ENCODE measurements around the gene FAM3A. TPM values are rescaled to one million over a fixed set of nuclear protein-coding genes. Genes with fewer than 3 reads are reported as not detected.

Gene FAM3A
- total and polyA plus RNA-seq, 2 of the 8 experiments (the other 6 are each of a cell fraction or from before 2014, with no cell fraction given), result 16.2 to 18.6 TPM

GRCh38 chrX:154469114-154469513 is 46.9 kb downstream of the FAM3A start:
- no peaks in the 10 kb centered on the region for H3K9me3 ChIP-seq (ENCODE audit: insufficient read depth in 2 of 2, low read depth in 1 of 2, low read length in 1 of 2)
- peaks cover 0 to 30% (median 5%) of the 10 kb centered on the region in 4 experiments; a peak in 5 of 8 replicates for H3K36me3 ChIP-seq (ENCODE audit: control insufficient read depth in 2 of 4, insufficient read depth in 4 of 4, low read length in 3 of 4)
- H4K8ac ChIP-seq (ENCODE audit: extremely low read depth, insufficient read depth, low read length), result no peak overlapping the region
- H3K56ac ChIP-seq (replicated peaks; ENCODE audit: insufficient read length, low read depth, low read length), result no peak overlapping the region
- H2BK120ac ChIP-seq (replicated peaks; ENCODE audit: low read depth, low read length), result no peak overlapping the region
- H3K79me2 ChIP-seq (ENCODE audit: control insufficient read depth in 1 of 2, insufficient read depth in 2 of 2, low read length in 2 of 2), result no peaks in the 10 kb centered on the region
- H3K27me3 ChIP-seq (replicated peaks in 1 of 4; ENCODE audit: control insufficient read depth in 3 of 4, extremely low read depth in 1 of 4, insufficient read depth in 3 of 4, low read length in 3 of 4), result no peaks in the 10 kb centered on the region
- H3K4me2 ChIP-seq (ENCODE audit: insufficient read depth in 1 of 2, low read depth in 2 of 2, low read length in 2 of 2), result no peak overlapping the region
- FAIRE-seq, result no peak
- H3K79me1 ChIP-seq (ENCODE audit: low read depth, low read length), result no peaks in the 10 kb centered on the region
- no peak overlapping the region for H2BK15ac ChIP-seq (ENCODE audit: low read length)
- H3K23me2 ChIP-seq (ENCODE audit: low read depth, low read length), result no peaks in the 10 kb centered on the region
- H2AFZ ChIP-seq (ENCODE audit: low read length), result no peak overlapping the region
- no peak overlapping the region for H2BK12ac ChIP-seq (ENCODE audit: low read depth, low read length)
- DNase-seq (ENCODE audit: low read depth in 1 of 2, low spot score in 2 of 2), result no peak
- H4K20me1 ChIP-seq (replicated peaks in 1 of 2; ENCODE audit: control insufficient read depth in 1 of 2, insufficient read depth in 2 of 2, low read length in 2 of 2), result no peaks in the 10 kb centered on the region
- H3K4ac ChIP-seq (replicated peaks; ENCODE audit: insufficient read length, low read depth, low read length), result no peak overlapping the region
- no peak overlapping the region for H3K4me3 ChIP-seq (ENCODE audit: extremely low read depth in 1 of 4, insufficient read depth in 2 of 4, low read depth in 3 of 4, low read length in 4 of 4)
- no peak overlapping the region for H3K18ac ChIP-seq (ENCODE audit: extremely low read depth, low read length)
- H3K23ac ChIP-seq (ENCODE audit: insufficient read length), result no peak overlapping the region
- H4K5ac ChIP-seq (ENCODE audit: insufficient read length, low read depth, low read length), result no peak overlapping the region
- H4K91ac ChIP-seq (replicated peaks; ENCODE audit: insufficient read length, low read length), result no peak overlapping the region
- CTCF ChIA-PET (ENCODE audit: partially characterized antibody), result interaction anchor here (1.1 kb wide), 1 partner anchor 9 kb away, joined by 3 read pairs; no protein-coding TSS in a partner anchor
- H2BK20ac ChIP-seq (ENCODE audit: low read length), result no peak overlapping the region
- 95% methylated on average over 9 of the region's 9 CpGs; no CpG with 5 or more reads in 1 of the 2 experiments for WGBS, 2 experiments (ENCODE audit: extremely low coverage in 1 of 2, insufficient coverage in 1 of 2, insufficient read length in 1 of 2, insufficient replicate concordance in 2 of 2, low coverage in 1 of 2, low lambda C conversion rate in 2 of 2, missing lambda C conversion rate in 1 of 2)
- no peak overlapping the region for H2BK5ac ChIP-seq (ENCODE audit: low read depth, low read length)
- no peak overlapping the region for H3K27ac ChIP-seq (ENCODE audit: low read depth, low read length)
- no peak overlapping the region for H3K9ac ChIP-seq (replicated peaks in 1 of 4; ENCODE audit: extremely low read depth in 1 of 4, low read depth in 3 of 4, low read length in 3 of 4)
- POLR2A ChIA-PET (ENCODE audit: partially characterized antibody), result interaction anchor here (1.2 kb wide), 2 partner anchors 9 kb away, joined by 3 to 4 read pairs; no protein-coding TSS in a partner anchor
- H3K4me1 ChIP-seq (replicated peaks in 1 of 4; ENCODE audit: control insufficient read depth in 3 of 4, insufficient read depth in 4 of 4, low read length in 3 of 4), result no peaks in the 10 kb centered on the region
- H2AK5ac ChIP-seq (ENCODE audit: low read depth, low read length), result no peak overlapping the region
- H3K14ac ChIP-seq (ENCODE audit: insufficient read length), result no peak overlapping the region

Data from H1 (cell line).